Coronary artery (tissue), 2 donors: ENCODE measurements around the gene GPR152.
"Not testable (repeated sequence)": the region's sequence is repeated elsewhere in the genome, so short reads cannot be mapped to it uniquely, and the experiment has no call there.

ENCODE experiments used
- DNase-seq: peaks from one replicate; pipeline ENCODE4 v3.0.0-alpha.2; 2017; ENCODE audit warnings: low spot score
- H3K27ac ChIP-seq, 2 donors: fragments of 200-600 bp; sonication (generic); one replicate each; pipeline ENCODE4 v1.5.1; 2016 to 2019
- H3K4me3 ChIP-seq: fragments of 200-600 bp; sonication (generic); 2 replicates; pipeline ENCODE4 v1.5.1; 2016; ENCODE audit warnings: mild to moderate bottlenecking, moderate library complexity
- CTCF ChIP-seq: fragments of 200-600 bp; sonication (generic); IDR thresholded peaks from one replicate; pipeline ENCODE4 v1.5.1; 2019; ENCODE audit warnings: antibody characterized with exemption

The GPR152 gene

GRCh38 chr11:67407688-67408163 lies 44.8 kb downstream of the GPR152 start:
- no peak for DNase-seq

GRCh38 chr11:67406969-67407687 lies 45.4 kb downstream of the GPR152 start:
- no peak for DNase-seq
- TF ChIP-seq CTCF: no peak
- Histone ChIP-seq H3K27ac (no peak overlapping the region), H3K4me3 (no peak overlapping the region)

More at GRCh38 chr11:67407688-67408163, 44.8 kb downstream of the GPR152 start:
- no peak for TF ChIP-seq CTCF
- H3K4me3 ChIP-seq: no peak overlapping the region
- H3K27ac ChIP-seq: no peak overlapping the region

GRCh38 chr11:67406420-67406968 lies 46.0 kb downstream of the GPR152 start:
- Histone ChIP-seq H3K27ac (no peak overlapping the region), H3K4me3 (no peak overlapping the region)
- no peak for TF ChIP-seq CTCF
- no peak for DNase-seq

- no peak for TF ChIP-seq CTCF
- Histone ChIP-seq H3K4me3 (no peak overlapping the region), H3K27ac (no peak overlapping the region)
- DNase-seq: no peak
These were observed 46.7 kb downstream of the GPR152 start for GRCh38 chr11:67405688-67406339.

GRCh38 chr11:67405196-67405567 lies 47.3 kb downstream of the GPR152 start:
- Histone ChIP-seq H3K4me3 (no peak overlapping the region), H3K27ac (no peak overlapping the region)
- no peak for TF ChIP-seq CTCF
- DNase-seq: no peak

GRCh38 chr11:67404515-67405195 lies 47.9 kb downstream of the GPR152 start:
- no peak for TF ChIP-seq CTCF
- no peak overlapping the region for H3K27ac ChIP-seq
- H3K4me3 ChIP-seq: no peak overlapping the region
- DNase-seq: no peak

GRCh38 chr11:67403085-67403484 lies 49.4 kb downstream of the GPR152 start:
- not testable (repeated sequence) for DNase-seq

GRCh38 chr11:67402192-67402839 lies 50.2 kb downstream of the GPR152 start:
- DNase-seq: not testable (repeated sequence)
- Histone ChIP-seq H3K27ac (peak overlapping the region; percentile 91 to 99), H3K4me3 (peak overlapping the region; percentile 94)

More at GRCh38 chr11:67403085-67403484, 49.4 kb downstream of the GPR152 start:
- H3K27ac ChIP-seq, H3K4me3 ChIP-seq: not testable (repeated sequence)
